Upper lobe of right lung (tissue), 1 donor: ENCODE data around the gene POLR2B. TPM values are rescaled to one million over a fixed set of nuclear protein-coding genes. Genes with fewer than 3 reads are reported as not detected.

ENCODE experiments used
- ATAC-seq: fragments of 200-7000 bp; cut with Tn5 transposase; one replicate; pipeline ENCODE4 v1.9.1; 2020; ENCODE audit warnings: mild to moderate bottlenecking, moderate library complexity
- DNase-seq: peaks from one replicate; pipeline ENCODE4 v3.0.0-alpha.2; 2020
- H3K27ac ChIP-seq: fragments of 200-600 bp; one replicate; pipeline ENCODE4 v1.8.0; 2022
- H3K27me3 ChIP-seq: fragments of 200-600 bp; one replicate; pipeline ENCODE4 v1.8.0; 2022; ENCODE audit warnings: mild to moderate bottlenecking
- H3K36me3 ChIP-seq: fragments of 200-600 bp; one replicate; pipeline ENCODE4 v1.8.0; 2022
- H3K4me1 ChIP-seq: fragments of 200-600 bp; one replicate; pipeline ENCODE4 v1.8.0; 2022
- H3K4me3 ChIP-seq: fragments of 200-600 bp; one replicate; pipeline ENCODE4 v1.8.0; 2022; ENCODE audit warnings: mild to moderate bottlenecking
- H3K9me3 ChIP-seq: fragments of 200-600 bp; one replicate; pipeline ENCODE4 v1.8.0; 2022
- CTCF ChIP-seq: fragments of 200-600 bp; IDR thresholded peaks from one replicate; pipeline ENCODE4 v1.8.0; 2022; ENCODE audit warnings: antibody characterized with exemption
- intact Hi-C: fragments of 100-400 bp; cut with DNase I; formaldehyde crosslinking; loops from one replicate; pipeline ENCODE4 v1.11.0; 2022
- total RNA-seq: library from RNA; stranded (reverse); fragmentation: NEBNext Ultra II Directional; extraction: Animal tissue kit (Norgen Biotek cat#: 25700); gene quantifications from one replicate; pipeline ENCODE4 v1.2.1, GENCODE V29; 2021
- donor health status: DM: no; HTN: yes; CAD: no; lungs with severe emphysema.

The POLR2B gene
- total RNA-seq, 1 donor from 2014 or later: 65.8 TPM

- Histone ChIP-seq H3K27ac (no peak overlapping the region), H3K4me3 (no peak overlapping the region), H3K4me1 (peaks cover 35% of the 10 kb centered on the region), H3K9me3 (no peaks in the 10 kb centered on the region), H3K36me3 (no peaks in the 10 kb centered on the region), H3K27me3 (no peaks in the 10 kb centered on the region)
- ATAC-seq: no peak
- no peak for TF ChIP-seq CTCF
- DNase-seq: no peak
- intact Hi-C loops: no loop called here
These were observed 85.4 kb downstream of the POLR2B start for GRCh38 chr4:57064120-57064519.

DNA sequence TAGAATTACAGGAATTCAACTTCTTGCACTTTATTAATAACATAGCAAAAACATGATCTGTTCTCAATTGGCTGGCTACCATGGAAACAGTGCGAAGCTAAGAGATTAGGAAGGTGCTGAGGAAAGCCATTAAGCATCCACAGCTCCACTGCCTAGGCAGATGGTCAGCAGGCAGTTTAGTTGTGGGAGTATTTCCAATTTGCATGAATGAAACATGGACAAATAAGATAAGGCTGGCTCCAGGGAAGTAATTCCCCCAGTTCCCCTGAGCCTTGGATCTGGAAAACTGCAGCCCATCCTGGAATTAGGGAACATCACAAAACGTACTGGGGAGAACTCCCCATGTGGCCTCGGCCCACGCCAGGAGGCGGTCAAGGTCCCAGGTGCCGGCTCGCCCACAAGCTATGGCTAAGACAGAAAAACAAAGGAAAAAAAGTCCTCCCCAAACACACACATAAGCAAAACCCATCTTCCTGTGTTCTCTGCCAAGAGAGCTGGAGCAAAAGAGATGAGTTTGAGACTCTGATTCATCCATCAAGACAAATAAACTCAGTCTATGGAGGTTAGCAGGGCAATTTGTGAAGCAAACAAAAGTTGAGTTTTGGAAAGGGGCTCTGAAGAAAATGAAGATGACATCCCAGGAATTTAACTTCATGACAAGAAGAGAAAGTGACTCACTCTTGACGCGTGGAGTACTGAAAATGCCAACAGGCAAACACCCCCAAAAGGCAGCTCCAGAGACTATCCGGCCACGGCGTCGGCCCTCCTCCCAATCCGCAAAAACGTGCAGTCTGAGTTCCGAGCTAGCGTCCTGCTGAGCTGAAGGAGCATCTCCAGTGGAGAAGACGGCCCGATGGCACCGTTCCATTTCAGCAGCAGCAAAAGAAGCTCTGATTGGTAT, 86.4 kb downstream of the POLR2B start:
- Histone ChIP-seq H3K27me3 (no peaks in the 10 kb centered on the region), H3K27ac (no peak overlapping the region), H3K9me3 (no peaks in the 10 kb centered on the region), H3K4me1 (peaks cover 39% of the 10 kb centered on the region), H3K4me3 (no peak overlapping the region), H3K36me3 (no peaks in the 10 kb centered on the region)
- ATAC-seq: peak; percentile 32
- DNase-seq: no peak
- no peak for TF ChIP-seq CTCF
- intact Hi-C loops: no loop called here

DNA sequence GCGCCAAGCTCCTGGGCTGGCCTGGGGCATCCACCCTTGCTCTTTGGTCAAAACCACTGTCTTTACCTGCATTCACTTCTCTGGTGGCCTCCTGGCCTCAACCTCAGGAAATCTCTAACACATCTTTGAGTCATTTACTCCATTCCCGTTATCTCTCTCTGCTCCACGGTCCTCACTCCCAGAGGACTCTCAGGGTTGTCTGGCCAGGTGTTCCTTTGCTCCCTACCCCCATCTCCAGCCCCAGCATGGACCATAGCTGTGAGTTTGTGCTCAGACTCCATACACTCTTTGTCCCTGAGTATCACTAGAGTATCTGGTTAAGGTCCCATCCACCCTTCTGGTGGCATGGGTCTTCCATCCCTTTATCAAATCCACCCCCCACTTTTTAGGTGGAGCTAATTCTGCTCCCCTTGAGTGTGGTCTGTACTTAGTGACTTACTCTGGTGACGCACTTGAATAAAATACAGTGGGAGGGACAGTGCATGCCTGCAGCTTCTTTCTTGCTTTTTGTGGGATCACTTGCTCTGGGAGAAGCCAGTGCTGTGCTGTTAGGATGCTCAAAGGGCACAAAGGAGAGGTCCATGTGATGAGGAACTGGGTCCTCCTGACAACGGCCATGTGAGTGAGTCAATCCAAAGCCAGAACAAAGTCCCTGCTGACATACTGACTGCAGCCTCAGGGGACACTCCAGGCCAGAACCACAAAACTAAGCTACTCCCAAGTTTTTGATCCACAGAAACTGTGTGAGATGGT, 87.2 kb downstream of the POLR2B start:
- no peak for TF ChIP-seq CTCF
- H3K4me3 ChIP-seq: no peak overlapping the region

DNA sequence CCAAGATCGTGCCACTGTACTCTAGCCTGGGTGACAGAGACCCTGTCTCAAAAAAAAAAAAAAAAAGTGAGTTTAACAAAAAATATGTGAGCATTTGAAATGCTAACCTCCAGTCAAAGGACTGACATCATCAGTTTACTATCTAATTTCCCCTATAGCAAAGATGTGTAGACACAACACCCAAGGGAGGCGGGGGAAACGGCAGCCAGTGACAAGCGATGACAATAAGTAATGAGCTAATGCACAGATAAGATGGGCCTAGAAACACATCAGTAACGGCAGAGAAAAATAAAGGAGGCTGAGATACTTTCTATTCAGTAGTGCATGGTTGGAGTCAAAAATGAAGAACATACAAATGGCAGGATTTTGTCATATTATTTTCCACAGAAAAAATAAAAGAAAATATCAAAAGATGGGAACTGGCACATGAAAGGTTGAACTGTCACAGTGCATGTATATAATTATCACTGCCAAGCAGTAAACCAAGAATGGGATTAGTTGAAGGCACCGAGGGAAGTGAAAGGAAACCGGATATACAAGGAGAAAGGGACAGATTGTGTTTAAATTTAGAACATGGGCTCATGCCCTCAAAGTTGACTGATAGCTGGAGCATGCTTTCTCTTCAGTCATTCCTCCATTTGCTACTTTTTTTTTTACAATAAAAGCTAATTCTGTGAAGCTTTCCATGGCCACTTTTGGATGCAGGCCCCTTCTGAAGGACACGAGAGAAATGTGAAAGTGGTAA, 89.7 kb downstream of the POLR2B start:
- H3K27me3 ChIP-seq: no peaks in the 10 kb centered on the region
- TF ChIP-seq CTCF: no peak
- peak overlapping the region; percentile 12 for H3K27ac ChIP-seq
- no peak for DNase-seq
- no peaks in the 10 kb centered on the region for H3K9me3 ChIP-seq
- intact Hi-C loops: no loop called here
- ATAC-seq: no peak
- H3K4me1 ChIP-seq: peaks cover 50% of the 10 kb centered on the region
- H3K36me3 ChIP-seq: no peaks in the 10 kb centered on the region
- H3K4me3 ChIP-seq: no peak overlapping the region

More for the DNA sequence above, 87.2 kb downstream of the POLR2B start:
- no peaks in the 10 kb centered on the region for H3K27me3 ChIP-seq
- H3K27ac ChIP-seq: no peak overlapping the region
- intact Hi-C loops: no loop called here
- no peak for ATAC-seq
- H3K9me3 ChIP-seq: no peaks in the 10 kb centered on the region
- no peaks in the 10 kb centered on the region for H3K36me3 ChIP-seq
- DNase-seq: no peak
- peaks cover 47% of the 10 kb centered on the region for H3K4me1 ChIP-seq

- no peak overlapping the region for H3K27ac ChIP-seq
These were observed 91.8 kb downstream of the POLR2B start for GRCh38 chr4:57070461-57070860.

More at GRCh38 chr4:57070461-57070860, 91.8 kb downstream of the POLR2B start:
- TF ChIP-seq CTCF: no peak
- Histone ChIP-seq H3K9me3 (no peaks in the 10 kb centered on the region), H3K27me3 (no peaks in the 10 kb centered on the region), H3K36me3 (no peaks in the 10 kb centered on the region), H3K4me1 (peaks cover 29% of the 10 kb centered on the region), H3K4me3 (no peak overlapping the region)
- DNase-seq: no peak
- no peak for ATAC-seq
- intact Hi-C loops: no loop called here
